Small intestine (tissue), 7 donors: Measurements from ENCODE around the gene ANKRD44. TPM values are rescaled to one million over a fixed set of nuclear protein-coding genes. Genes with fewer than 3 reads are reported as not detected.

ENCODE experiments used
- DNase-seq, 2 donors: peaks; one replicate each; pipeline versions ENCODE4 v3.0.0 to v3.0.0-alpha.2; 2013
- FAIRE-seq: peaks from 2 replicates; lab custom pipeline; 2012; peaks lifted over from hg19 to GRCh38; lab: Jason Lieb, UNC
- H3K27ac ChIP-seq, 3 donors: one replicate each; pipeline ENCODE4 v1.5.1; 2013; ENCODE audit warnings: low read length in 2 of 3, mild to moderate bottlenecking in 2 of 3, control low read depth in 1 of 3, inconsistent platforms in 1 of 3, low read depth in 1 of 3, moderate library complexity in 1 of 3
- H3K27me3 ChIP-seq, 3 donors: one replicate each; pipeline ENCODE4 v1.6.1; 2013; ENCODE audit warnings: low read length in 3 of 3, inconsistent platforms in 1 of 3; ENCODE audit not compliant: control insufficient read depth in 3 of 3, insufficient read depth in 3 of 3
- H3K36me3 ChIP-seq, 3 donors: one replicate each; pipeline ENCODE4 v1.6.1; 2013; ENCODE audit warnings: low read length in 3 of 3, inconsistent platforms in 1 of 3, low read depth in 1 of 3, mild to moderate bottlenecking in 1 of 3, moderate library complexity in 1 of 3; ENCODE audit not compliant: control insufficient read depth in 3 of 3, insufficient read depth in 2 of 3
- H3K4me1 ChIP-seq, 3 donors: one replicate each; pipeline ENCODE4 v1.6.1; 2013; ENCODE audit warnings: low read length in 2 of 3, inconsistent platforms in 1 of 3, low read depth in 1 of 3, mild to moderate bottlenecking in 1 of 3, moderate library complexity in 1 of 3; ENCODE audit not compliant: control insufficient read depth in 3 of 3, insufficient read depth in 2 of 3
- H3K4me3 ChIP-seq, 3 donors: one replicate each; pipeline ENCODE4 v1.5.1; 2013; ENCODE audit warnings: low read length in 3 of 3, control low read depth in 1 of 3, inconsistent platforms in 1 of 3, low read depth in 1 of 3, mild to moderate bottlenecking in 1 of 3, moderate library complexity in 1 of 3
- H3K9me3 ChIP-seq, 2 donors: one replicate each; pipeline ENCODE4 v1.6.1; 2013; ENCODE audit warnings: low read depth in 1 of 2, low read length in 1 of 2; ENCODE audit not compliant: control insufficient read depth in 2 of 2, insufficient read depth in 1 of 2
- WGBS, 3 donors: extraction: QIAGEN DNeasy Blood & Tissue Kit; methylation state at CpG; one replicate each; pipeline ENCODE4 v1.1.7; 2013; 5-methylcytosine and 5-hydroxymethylcytosine counted together
- polyA plus RNA-seq, 4 donors: library from polyadenylated mRNA; stranded (reverse) in 3 of 4; unstranded in 1 of 4; fragments of 200-250 nt in 3 of 4; fragments of 120-200 nt in 1 of 4; gene quantifications; one replicate each; pipeline versions ENCODE4 v1.2.1 to v1.2.3, GENCODE V29; 2013
- donor health status: healthy with polysubstance abuse.
- donor health status: control.
- donor health status: control.
- donor health status: Bipolar disorder and iron deficiency.
- donor health status: healthy.

The ANKRD44 gene
- polyA plus RNA-seq, 4 donors, result 0.89 to 5.2 (median 1.7) TPM

DNA sequence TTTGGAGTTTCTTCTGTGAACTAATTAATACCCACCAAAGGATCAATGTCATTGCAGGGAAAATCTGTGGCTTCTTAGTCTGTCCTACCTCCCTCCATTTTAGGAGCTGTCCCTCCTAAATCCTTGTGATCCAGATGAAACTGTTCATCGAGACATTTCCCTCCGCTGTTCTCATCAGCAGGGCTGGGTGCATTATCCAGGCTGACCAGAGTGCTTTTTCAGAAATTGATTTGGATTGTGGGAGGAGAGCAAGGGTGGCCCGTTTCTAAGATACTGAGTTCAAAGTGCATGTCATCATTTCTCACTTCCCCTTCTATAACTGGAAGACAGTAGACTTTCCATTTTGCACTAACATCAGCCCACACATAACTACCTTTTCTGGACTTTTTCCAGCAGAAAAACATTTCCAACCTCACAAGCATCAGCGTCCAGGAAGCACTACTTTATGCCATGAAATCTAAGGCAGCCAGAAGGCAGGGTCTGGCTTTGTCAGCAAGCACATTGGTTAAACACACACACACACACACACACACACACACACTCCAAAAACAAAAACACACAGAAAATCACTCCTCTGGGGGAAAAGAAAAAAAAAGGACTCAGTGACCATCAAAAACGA, 94.1 kb downstream of the ANKRD44 start:
- Histone ChIP-seq H3K36me3 (no peaks in the 10 kb centered on the region), H3K9me3 (no peaks in the 10 kb centered on the region), H3K4me3 (no peak overlapping the region), H3K27ac (peak overlapping the region in 1 of 3 donors; percentile 66), H3K4me1 (peaks cover 0 to 11% (median 2%) of the 10 kb centered on the region in 3 donors), H3K27me3 (no peaks in the 10 kb centered on the region)
- 38 to 59% (median 45%) methylated on average over 5 of the region's 5 CpGs for WGBS, 3 donors
- FAIRE-seq (no peak), DNase-seq (peak in 1 of 2 donors; percentile 20)

DNA sequence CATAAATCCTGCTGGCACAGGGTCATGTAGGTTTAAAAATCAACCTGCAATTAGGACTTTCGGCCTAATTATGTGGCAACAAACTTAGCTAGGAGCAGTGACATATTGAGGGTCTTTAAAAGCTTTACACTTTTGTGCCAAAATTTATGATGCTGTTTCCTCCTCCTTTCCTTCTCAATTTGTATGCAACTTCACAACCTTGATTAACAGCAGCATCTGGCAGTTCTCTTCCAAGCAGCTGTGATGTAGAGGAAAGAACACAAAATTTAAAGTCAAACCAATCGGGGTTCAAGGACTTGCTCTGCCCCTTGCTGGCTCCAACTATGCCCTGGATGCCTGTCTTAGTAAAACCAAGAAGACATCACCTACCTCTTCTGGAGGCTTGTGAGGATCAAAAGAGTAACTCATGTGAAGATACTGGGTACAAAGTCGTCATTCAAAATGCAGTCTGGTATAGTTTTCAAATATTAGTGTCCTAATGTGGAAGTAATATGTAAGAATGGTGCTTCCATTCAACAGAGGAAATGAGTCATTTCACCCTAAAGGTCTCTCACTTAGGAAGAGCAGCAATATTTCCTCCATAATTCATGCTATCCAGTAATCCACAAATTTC, 94.7 kb downstream of the ANKRD44 start:
- Histone ChIP-seq H3K4me3 (no peak overlapping the region), H3K27me3 (no peaks in the 10 kb centered on the region), H3K4me1 (peaks cover 0 to 11% (median 2%) of the 10 kb centered on the region in 3 donors), H3K36me3 (no peaks in the 10 kb centered on the region), H3K9me3 (no peaks in the 10 kb centered on the region), H3K27ac (peak overlapping the region in 1 of 3 donors; percentile 60)
- 61 to 79% (median 79%) methylated on average over 3 of the region's 3 CpGs for WGBS, 3 donors
- no peak for FAIRE-seq
- DNase-seq, result no peak

DNA sequence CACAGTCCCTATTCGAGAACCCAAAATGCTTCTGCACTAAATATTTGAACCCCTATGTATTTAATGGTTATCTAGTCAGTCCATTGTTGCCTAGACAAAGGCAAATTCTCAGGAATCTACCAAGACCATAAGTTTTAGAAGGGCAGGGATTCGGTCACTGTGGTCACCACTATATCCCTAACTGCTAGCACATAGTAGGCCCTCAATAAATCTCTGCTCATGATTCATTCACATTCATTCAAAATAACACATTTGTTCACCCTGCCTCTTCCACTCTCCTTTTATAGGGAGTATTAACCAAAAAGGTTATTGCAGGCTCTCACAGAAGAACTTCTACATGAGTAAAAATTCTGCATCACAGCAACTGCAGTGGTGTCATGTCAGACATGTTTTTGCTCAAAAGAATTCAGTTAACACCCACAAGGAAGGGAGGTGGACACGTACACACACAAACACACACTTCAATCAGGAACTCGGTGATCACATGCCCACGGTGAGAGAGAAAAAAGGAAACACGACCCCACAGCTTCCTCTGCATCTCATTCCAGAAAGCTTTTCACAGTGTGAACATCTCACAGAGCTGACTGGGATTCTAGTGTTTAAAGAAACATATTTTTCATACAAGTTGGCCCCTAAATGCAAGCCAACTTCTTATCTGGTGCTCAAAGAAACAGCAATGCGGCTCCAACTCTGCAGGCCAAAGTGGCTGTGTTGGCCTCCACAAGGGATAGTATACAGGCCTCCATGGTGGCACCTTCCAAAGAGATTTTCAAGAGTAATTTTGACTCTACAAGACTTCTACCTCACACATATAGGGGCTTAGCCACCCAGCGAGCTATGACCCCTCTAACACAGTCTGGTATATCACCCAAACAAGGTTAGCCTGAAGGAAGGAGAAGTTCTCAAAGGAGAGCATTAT, 98.0 kb downstream of the ANKRD44 start:
- Histone ChIP-seq H3K4me3 (no peak overlapping the region), H3K36me3 (no peaks in the 10 kb centered on the region), H3K27me3 (no peaks in the 10 kb centered on the region), H3K9me3 (no peaks in the 10 kb centered on the region), H3K27ac (peak overlapping the region in 2 of 3 donors; percentile 5 to 33), H3K4me1 (peaks cover 0 to 8% (median 2%) of the 10 kb centered on the region in 3 donors)
- WGBS, 3 donors, result 65 to 88% (median 80%) methylated on average over 8 of the region's 8 CpGs
- DNase-seq (peak in 1 of 2 donors; percentile 16), FAIRE-seq (no peak)

- Histone ChIP-seq H3K4me1 (peaks cover 0 to 8% (median 2%) of the 10 kb centered on the region in 3 donors), H3K4me3 (no peak overlapping the region), H3K27ac (peak overlapping the region in 1 of 3 donors; percentile 45), H3K27me3 (no peaks in the 10 kb centered on the region), H3K36me3 (no peaks in the 10 kb centered on the region), H3K9me3 (no peaks in the 10 kb centered on the region)
- no peak for DNase-seq
- 72 to 85% (median 74%) methylated on average over 4 of the region's 4 CpGs for WGBS, 3 donors
- FAIRE-seq, result no peak
Measured at GRCh38 chr2:197211881-197212342, 98.7 kb downstream of the ANKRD44 start.

- Histone ChIP-seq H3K27ac (peak overlapping the region in 2 of 3 donors; percentile 27 to 88), H3K4me3 (no peak overlapping the region), H3K4me1 (peaks cover 0 to 2% (median 0%) of the 10 kb centered on the region in 3 donors), H3K27me3 (no peaks in the 10 kb centered on the region), H3K9me3 (no peaks in the 10 kb centered on the region), H3K36me3 (no peaks in the 10 kb centered on the region)
- WGBS, 3 donors, result 57 to 76% (median 68%) methylated on average over 3 of the region's 3 CpGs
- no peak for DNase-seq
- no peak for FAIRE-seq
Measured at GRCh38 chr2:197210430-197210829, 100.2 kb downstream of the ANKRD44 start.

- WGBS, 3 donors, result 64 to 75% (median 71%) methylated on average over 6 of the region's 6 CpGs
- Histone ChIP-seq H3K4me3 (no peak overlapping the region), H3K4me1 (peaks cover 0 to 2% (median 0%) of the 10 kb centered on the region in 3 donors), H3K27ac (peak overlapping the region in 2 of 3 donors; percentile 27 to 88), H3K36me3 (no peaks in the 10 kb centered on the region), H3K27me3 (no peaks in the 10 kb centered on the region), H3K9me3 (no peaks in the 10 kb centered on the region)
- peak in 1 of 2 donors; percentile 8 for DNase-seq
- no peak for FAIRE-seq
Measured at GRCh38 chr2:197209742-197210408, 100.7 kb downstream of the ANKRD44 start.

GRCh38 chr2:197209246-197209645, 101.3 kb downstream of the ANKRD44 start:
- Histone ChIP-seq H3K4me3 (no peak overlapping the region), H3K27me3 (no peaks in the 10 kb centered on the region), H3K36me3 (no peaks in the 10 kb centered on the region), H3K27ac (peak overlapping the region in 2 of 3 donors; percentile 67 to 88), H3K4me1 (peaks cover 0 to 2% (median 0%) of the 10 kb centered on the region in 3 donors), H3K9me3 (no peaks in the 10 kb centered on the region)
- WGBS, 3 donors, result 60 to 81% (median 81%) methylated on average over 2 of the region's 2 CpGs
- no peak for FAIRE-seq
- DNase-seq, result no peak
